ENCODE data around the gene EPHB2. TPM values are rescaled to one million over a fixed set of nuclear protein-coding genes. Genes with fewer than 3 reads are reported as not detected.
A peak's percentile ranks its signal among the peaks of the same experiment; 100 is the strongest.

EPHB2 gene
- total RNA-seq, 1 experiment from 2014 or later: 2.6 TPM

DNA sequence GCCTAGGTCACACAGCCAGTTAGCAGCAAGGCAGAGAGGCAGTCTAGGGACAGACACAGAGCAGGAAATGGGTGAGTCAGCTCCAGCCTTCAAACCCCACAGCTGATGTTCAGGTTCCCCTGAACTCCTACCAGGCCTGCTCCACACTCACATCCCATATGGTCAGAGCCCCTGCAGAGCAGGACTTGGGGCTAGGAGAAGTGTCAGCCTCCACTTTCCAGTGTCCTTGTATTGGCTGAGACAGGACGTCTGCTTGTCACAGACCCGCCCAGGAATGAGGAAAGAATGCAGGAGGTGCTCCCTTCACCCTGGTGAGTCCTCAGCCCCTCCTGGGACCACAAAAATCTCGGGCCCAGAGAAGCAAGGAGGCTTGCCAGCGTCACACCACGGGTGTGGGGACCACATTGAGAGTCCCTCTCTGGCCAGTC lies 169.5 kb downstream of the EPHB2 start:
- peak; percentile 51 for DNase-seq (ENCODE audit: low read depth)

- DNase-seq (ENCODE audit: low read depth): no peak
These were observed 172.8 kb downstream of the EPHB2 start for GRCh38 chr1:22883406-22883805.

GRCh38 chr1:22884806-22885530 lies 174.3 kb downstream of the EPHB2 start:
- DNase-seq (ENCODE audit: low read depth): no peak

DNA sequence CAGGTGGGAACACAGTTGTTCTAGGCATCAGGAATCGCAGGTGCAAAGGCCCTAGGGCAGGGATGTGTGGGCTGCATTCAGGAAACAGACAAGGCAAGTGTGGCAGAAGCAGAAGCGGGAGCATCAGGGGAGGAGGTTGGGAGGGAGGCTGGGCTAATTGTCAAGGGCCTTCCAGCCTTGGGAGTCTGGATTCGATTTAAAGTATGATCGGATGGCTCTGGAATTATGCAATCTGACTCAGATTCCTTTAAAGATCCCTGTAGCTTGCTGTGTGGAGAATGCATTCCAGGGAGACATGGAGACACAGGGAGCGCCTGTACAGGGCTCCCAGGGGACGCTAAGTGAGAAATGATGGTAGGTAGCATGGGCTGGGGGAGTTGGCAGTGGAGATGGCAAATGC lies 175.6 kb downstream of the EPHB2 start:
- DNase-seq (ENCODE audit: low read depth): no peak

DNA sequence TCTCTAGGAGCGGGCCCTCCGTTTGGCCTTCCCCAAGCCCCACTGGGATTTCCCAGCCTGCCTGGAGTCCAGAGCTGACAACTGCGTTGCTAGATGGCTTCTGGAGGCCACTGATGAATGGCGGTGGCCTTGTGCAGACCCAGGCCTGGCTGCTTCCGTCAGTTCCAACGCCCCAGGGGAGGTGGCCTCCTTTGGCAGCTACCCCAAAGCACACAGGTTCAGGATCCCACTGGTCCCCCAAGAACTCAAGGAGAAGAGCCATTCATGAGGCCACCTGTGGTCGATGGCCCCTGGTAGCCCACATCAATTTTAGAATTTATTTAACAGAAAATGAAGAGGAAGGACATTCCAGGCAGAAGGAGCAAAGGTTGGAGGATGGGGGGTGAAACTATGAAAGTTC lies 176.9 kb downstream of the EPHB2 start:
- no peak for DNase-seq (ENCODE audit: low read depth)

DNA sequence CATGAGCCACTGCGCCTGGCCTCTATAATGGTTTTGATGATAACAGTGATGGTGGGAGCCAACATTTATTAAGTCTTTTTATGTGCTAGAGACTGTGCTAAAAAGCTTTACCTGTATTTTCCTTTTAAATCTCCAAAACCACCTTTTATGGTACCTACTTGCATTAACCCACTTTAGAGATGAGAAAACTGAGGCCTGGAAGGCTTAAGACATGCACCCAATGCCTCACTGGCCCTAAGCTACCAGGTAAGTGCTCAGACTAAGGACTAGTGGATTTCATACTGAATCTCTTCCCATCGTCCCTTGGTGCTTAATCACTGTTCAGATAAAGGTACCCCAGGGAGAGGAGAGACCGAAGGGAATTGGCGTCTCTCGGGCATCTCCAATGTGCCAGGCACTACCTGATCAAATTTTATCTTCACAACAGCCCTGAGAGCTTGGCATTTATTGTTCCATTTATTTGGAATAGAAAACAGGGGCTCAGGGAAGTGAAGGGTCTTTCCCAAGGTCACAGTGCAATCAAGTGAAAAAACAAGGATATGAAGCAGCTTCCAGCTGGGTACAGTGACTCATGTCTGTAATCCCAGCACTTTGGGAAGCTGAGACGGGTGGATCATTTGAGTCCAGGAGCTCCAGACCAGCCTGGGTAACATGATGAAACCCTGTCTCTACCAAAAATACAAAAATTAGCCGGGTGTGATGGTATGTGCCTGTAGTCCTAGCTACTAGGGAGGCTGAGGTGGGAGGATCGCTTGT lies 177.9 kb downstream of the EPHB2 start:
- DNase-seq (ENCODE audit: low read depth): peak; percentile 72

GRCh38 chr1:22889213-22889827 lies 178.7 kb downstream of the EPHB2 start:
- peak; percentile 38 for DNase-seq (ENCODE audit: low read depth)

GRCh38 chr1:22892789-22893188 lies 182.2 kb downstream of the EPHB2 start:
- no peak for DNase-seq (ENCODE audit: low read depth)

DNA sequence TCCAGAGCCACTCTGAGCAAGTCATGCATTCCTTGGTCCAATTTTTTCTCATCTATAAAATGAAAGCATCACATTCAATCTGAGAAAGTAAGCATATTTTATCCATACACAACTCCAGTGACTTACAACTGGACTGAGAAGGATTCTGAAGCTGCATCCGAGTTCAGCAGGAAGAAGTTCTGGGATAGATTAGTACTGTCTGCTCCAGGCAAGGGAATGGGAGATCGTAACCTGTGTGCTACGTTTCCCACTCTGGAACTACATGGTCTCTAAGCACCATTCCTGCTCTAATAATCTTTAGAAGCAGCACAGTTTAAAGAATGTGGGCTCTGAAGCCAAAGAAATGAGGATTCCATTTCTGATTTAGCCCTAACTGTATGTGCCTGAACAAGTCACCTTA lies 182.7 kb downstream of the EPHB2 start:
- DNase-seq (ENCODE audit: low read depth): no peak

DNA sequence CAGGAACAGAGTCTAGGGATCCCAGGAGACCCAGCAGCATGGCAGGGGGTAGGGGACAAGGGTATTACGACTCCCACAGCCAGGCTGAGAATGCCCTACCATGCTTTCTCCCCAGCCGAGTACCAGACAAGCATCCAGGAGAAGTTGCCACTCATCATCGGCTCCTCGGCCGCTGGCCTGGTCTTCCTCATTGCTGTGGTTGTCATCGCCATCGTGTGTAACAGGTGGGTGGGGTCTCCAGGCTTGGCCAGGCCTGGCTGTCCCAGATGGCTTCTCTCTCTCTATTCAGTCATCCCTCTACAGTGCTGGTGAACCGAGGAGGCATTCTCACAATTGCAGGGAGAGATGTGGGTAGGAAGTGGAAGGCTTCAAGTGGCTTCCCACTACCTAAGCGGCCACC lies 184.7 kb downstream of the EPHB2 start:
- DNase-seq (ENCODE audit: low read depth): no peak

GRCh38 chr1:22896184-22896583 lies 185.5 kb downstream of the EPHB2 start:
- no peak for DNase-seq (ENCODE audit: low read depth)

DNA sequence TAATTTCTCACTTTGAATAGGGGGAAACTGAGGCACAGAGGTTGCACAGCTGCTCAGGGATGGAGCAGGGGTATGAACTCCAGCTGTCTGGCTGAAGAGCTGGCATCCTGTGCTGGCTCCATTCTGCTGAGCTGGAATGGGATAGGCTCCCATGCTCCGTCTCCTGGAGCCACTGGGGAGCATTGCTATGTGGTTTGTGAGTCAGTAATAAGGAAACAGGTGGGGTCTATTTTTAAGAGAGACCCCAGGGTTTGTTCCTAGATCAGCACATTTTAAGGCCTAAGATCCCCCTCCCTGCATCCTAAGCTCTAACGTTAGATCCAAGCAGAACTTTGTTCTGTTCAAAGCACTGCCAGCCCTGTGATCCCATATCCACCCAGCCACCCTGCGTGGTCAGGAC lies 189.8 kb downstream of the EPHB2 start:
- peak; percentile 19 for DNase-seq (ENCODE audit: low read depth)

GRCh38 chr1:22903113-22903512 lies 192.5 kb downstream of the EPHB2 start:
- DNase-seq (ENCODE audit: low read depth): peak; percentile 33

- no peak for DNase-seq (ENCODE audit: low read depth)
These were observed 196.3 kb downstream of the EPHB2 start for GRCh38 chr1:22906968-22907367.

DNA sequence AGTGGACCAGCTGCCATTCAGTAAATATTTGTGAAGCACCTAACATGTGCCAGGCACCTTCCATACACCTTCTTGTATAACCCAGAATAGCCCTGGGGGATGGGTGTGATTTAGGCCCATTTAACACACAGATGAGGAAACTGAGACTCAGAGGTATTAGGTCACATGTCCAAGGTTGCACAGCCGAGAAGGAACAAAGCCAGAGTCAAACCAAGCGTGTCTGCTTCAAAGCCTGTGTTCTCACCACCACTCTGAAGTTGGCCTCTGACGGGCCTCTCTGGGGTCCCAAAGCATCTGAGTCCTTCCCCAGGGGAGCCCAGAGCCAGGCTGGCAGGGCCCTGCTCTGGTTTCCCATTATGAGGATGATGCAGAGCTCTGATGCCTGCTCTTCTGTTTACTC lies 196.9 kb downstream of the EPHB2 start:
- DNase-seq (ENCODE audit: low read depth): no peak

DNA sequence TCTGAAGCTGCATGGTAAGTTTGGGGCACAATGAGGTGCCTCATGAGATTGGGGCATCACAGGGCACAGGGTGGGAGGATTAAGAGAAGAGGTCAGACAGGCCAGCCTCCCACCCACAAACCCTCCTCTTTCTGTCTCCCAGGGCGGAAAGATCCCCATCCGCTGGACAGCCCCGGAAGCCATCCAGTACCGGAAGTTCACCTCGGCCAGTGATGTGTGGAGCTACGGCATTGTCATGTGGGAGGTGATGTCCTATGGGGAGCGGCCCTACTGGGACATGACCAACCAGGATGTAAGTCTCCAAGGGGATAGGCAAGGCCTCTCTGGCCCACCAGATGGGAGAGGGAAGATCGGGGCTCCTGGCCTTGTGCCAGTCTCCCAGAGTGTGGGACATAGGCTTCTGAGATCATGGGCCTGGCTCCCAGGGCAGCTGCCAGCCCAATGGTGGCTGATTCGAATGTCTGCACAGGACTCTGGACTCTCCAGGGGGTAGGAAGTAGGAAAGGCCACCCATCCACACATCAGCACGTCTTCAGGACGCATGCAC lies 198.3 kb downstream of the EPHB2 start:
- DNase-seq (ENCODE audit: low read depth): no peak

- no peak for DNase-seq (ENCODE audit: low read depth)
These were observed 199.6 kb downstream of the EPHB2 start for GRCh38 chr1:22910286-22910685.

- DNase-seq (ENCODE audit: low read depth): no peak
These were observed 200.5 kb downstream of the EPHB2 start for GRCh38 chr1:22910986-22911651.

GRCh38 chr1:22912311-22912710 lies 201.7 kb downstream of the EPHB2 start:
- DNase-seq (ENCODE audit: low read depth): no peak

DNA sequence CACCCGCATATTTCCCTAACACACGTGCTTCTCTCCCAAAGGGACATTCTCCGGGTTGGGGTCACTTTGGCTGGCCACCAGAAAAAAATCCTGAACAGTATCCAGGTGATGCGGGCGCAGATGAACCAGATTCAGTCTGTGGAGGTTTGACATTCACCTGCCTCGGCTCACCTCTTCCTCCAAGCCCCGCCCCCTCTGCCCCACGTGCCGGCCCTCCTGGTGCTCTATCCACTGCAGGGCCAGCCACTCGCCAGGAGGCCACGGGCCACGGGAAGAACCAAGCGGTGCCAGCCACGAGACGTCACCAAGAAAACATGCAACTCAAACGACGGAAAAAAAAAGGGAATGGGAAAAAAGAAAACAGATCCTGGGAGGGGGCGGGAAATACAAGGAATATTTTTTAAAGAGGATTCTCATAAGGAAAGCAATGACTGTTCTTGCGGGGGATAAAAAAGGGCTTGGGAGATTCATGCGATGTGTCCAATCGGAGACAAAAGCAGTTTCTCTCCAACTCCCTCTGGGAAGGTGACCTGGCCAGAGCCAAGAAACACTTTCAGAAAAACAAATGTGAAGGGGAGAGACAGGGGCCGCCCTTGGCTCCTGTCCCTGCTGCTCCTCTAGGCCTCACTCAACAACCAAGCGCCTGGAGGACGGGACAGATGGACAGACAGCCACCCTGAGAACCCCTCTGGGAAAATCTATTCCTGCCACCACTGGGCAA lies 202.9 kb downstream of the EPHB2 start:
- DNase-seq (ENCODE audit: low read depth): no peak

DNA sequence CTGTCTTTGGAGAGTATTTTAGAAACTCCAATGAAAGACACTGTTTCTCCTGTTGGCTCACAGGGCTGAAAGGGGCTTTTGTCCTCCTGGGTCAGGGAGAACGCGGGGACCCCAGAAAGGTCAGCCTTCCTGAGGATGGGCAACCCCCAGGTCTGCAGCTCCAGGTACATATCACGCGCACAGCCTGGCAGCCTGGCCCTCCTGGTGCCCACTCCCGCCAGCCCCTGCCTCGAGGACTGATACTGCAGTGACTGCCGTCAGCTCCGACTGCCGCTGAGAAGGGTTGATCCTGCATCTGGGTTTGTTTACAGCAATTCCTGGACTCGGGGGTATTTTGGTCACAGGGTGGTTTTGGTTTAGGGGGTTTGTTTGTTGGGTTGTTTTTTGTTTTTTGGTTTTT lies 203.5 kb downstream of the EPHB2 start:
- DNase-seq (ENCODE audit: low read depth): no peak

Data from LHCN-M2 (cell line).